GM23338 (cell line): ENCODE data around the gene PPCS.

ENCODE experiments used
- CTCF ChIP-seq, 2 experiments: fragments of 200-600 bp in 1 of 2; sonication (generic) in 1 of 2; conservative IDR thresholded peaks; 2 replicates each; pipeline versions ENCODE4 v1.5.1 to v1.6.1; 2016 to 2017; ENCODE audit warnings: antibody characterized with exemption in 2 of 2, low read depth in 2 of 2, mild to moderate bottlenecking in 2 of 2, moderate library complexity in 1 of 2
- EZH2 ChIP-seq: fragments of 200-600 bp; sonication (generic); IDR thresholded peaks from one replicate; pipeline ENCODE4 v1.8.0; 2017; ENCODE audit warnings: antibody characterized with exemption, mild to moderate bottlenecking, low read depth; ENCODE audit not compliant: unreplicated experiment
- JUNB ChIP-seq: IDR thresholded peaks from one replicate; pipeline ENCODE4 v1.6.1; 2016; ENCODE audit warnings: antibody characterized with exemption; ENCODE audit not compliant: unreplicated experiment
- REST ChIP-seq: IDR thresholded peaks from one replicate; pipeline ENCODE4 v1.6.1; 2018; ENCODE audit warnings: antibody characterized with exemption; ENCODE audit not compliant: unreplicated experiment

GRCh38 chr1:42419126-42419821 is 37.1 kb upstream of the PPCS start:
- TF ChIP-seq CTCF (conservative IDR thresholded peaks at IDR 0.05; ENCODE audit: low read depth in 2 of 2), result no peak
- TF ChIP-seq JUNB, result no peak
- TF ChIP-seq EZH2, result no peak
- TF ChIP-seq REST, result no peak
